Endothelial cell of umbilical vein (primary cell): ENCODE results near the gene PTPRH.

Experiments
- EZH2 ChIP-seq: IDR thresholded peaks from 2 replicates; pipeline ENCODE4 v1.6.1; 2012; ENCODE audit warnings: borderline replicate concordance, low read depth, mild to moderate bottlenecking, moderate library complexity, low read length, inconsistent platforms; ENCODE audit not compliant: severe bottlenecking
- POLR2A ChIP-seq: IDR thresholded peaks from 2 replicates; pipeline ENCODE4 v1.6.1; 2012; ENCODE audit warnings: low read depth, mild to moderate bottlenecking, control low read depth, low read length

DNA sequence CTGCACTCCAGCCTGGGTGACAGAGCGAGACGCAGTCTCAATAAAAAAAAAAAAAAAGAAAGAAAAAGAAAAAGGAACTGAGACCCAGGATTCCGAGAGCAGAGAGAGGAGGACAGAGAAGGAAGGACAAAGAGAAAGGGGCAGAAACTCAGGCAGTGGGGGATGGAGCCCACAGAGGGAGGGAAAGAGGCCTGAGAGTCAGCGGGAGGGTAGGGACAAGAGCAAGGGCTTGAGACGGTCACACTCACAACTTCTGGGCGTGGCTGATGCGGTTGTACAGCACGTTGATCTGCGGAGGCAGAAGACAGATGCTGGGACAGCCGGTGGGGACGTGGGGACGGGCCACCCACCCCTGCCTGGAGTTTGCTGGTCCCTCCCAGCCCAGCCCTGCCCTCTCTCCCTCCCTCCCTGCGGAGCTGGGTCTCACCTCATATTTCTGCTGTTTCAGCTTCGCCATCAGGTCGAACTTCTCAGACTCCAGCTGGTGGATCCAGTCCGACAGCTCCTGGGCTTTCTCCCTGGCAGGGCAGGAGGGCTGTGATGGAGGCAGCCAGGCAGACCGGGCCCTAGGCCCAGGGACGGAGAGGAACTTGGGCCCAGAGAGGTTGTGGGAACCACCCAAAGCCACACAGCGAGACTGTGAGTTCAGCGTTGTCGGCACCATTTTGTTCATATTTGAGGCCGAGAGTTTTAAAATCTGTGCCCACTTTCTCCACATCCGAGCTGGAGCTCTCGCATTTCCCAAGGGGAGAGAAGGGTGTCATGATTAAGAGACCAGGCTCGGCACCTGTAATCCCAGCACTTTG, 75.5 kb downstream of the PTPRH start:
- no peak for TF ChIP-seq EZH2
- TF ChIP-seq POLR2A, result no peak
